ENCODE data around the gene ADA.

ADA gene

DNA sequence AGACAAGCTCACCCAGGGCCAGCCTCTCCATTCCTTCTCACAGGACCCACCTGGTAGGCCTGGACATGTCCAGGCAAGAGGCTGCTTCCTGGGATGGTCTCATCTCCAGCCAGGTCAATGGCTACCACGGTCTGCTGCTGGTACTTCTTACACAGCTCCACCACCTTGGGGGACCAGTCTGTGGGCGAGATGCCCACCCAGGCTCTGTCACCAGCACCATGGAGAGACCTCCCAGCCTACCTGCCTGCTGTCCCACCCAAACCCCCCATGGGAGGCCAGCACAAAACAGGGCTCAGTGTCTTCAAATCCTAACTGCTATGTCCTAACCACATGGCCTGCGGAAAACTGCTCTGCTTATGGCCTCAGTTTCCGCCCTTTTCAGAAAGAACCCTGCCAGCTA is 27.3 kb downstream of the ADA start:
- no peak for DNase-seq (ENCODE audit: low spot score)

DNA sequence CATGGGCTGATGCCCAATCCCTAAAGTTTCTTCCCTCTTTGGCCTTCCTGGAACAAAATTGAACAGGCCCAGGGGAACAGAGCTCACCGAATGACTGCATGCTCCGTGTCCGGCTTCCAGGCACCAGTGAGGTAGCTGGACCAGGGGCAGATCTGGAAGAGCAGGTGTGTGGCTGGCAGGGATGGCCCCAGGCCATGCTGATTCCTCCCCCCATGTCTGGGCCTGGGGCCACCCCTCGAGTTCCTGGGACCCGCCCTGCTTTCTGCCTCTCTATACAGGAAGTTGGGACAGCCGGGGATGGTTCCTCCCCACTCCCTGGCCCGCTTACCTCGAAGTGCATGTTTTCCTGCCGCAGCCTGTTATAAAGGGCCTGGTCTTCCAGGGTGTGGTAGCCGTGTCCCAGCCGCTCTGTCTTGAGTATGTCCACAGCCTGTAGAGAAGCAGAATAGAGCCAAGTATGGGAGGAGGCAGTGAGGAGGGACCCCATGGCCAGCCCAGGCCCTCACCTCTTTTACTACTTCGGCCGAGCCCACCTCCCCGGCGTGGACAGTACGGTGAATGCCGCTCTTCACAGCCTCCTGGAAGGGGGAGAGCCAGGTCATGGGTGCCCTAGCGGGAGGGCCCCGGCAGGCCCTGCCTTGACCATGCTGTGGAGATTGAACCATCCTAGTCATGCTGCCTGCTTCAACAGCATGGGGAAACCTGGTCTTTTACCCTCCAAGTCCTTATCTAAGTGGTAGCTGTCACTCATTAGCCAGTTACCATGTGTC is 28.8 kb downstream of the ADA start:
- no peak for DNase-seq (ENCODE audit: low spot score)

DNA sequence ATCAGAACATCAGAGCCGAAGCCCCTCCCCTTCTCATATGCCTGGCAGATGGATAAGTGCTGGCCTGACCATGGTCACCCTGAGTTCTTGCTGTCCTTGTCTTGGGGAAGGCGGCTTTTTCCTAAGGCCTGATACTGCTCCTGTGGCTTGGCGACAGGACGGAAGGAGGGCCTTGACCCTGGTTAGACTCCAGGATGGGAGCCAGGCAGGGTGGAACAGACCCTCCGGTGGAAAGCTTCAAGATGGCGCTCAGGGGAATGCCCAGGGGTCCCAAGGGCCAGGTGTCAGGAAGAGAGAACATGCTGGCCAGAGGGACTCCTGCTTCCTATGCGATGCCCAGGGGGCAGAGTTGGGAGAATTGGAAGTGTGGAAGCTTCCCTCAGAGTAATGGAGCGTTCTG is 29.6 kb downstream of the ADA start:
- DNase-seq (ENCODE audit: low spot score): no peak

DNA sequence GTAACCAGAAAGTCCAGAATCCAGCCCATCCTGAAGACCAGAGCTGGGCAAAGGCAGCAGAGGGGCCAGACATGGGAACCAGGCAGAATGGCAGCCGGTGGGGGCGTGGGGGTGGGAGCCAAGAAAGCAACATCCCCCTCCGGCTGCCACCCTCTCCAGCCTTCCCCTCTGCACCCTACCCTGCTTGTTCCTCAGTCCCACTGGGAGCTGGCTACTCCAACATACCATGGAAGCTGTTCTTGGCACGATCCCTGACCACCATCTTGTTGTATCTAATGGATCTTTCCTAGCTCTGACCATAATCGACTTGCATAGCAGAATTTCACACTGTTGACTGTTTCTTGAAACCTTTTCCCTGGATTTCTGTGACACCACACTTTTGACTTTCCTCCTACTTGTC is 30.2 kb downstream of the ADA start:
- DNase-seq (ENCODE audit: low spot score): no peak

DNA sequence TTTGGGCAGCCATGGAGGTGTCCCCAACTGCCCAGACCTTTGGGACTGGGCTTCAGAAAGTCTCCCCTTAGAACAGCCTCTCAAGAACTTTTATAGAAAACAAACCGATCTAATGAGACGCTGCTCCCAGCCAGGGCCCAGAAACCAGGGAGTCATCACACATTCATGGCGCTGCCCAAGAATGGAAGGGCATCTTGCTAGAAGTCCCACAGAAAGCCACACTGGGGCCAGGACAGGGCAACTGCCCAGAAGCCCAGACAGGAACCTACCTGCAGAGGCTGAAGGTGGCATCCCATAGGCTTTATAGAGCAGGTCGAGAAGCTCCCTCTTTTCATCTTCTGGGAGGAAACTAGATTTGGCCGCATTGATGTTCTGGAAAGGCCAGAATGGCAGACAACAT is 31.5 kb downstream of the ADA start:
- DNase-seq (ENCODE audit: low spot score): no peak

DNA sequence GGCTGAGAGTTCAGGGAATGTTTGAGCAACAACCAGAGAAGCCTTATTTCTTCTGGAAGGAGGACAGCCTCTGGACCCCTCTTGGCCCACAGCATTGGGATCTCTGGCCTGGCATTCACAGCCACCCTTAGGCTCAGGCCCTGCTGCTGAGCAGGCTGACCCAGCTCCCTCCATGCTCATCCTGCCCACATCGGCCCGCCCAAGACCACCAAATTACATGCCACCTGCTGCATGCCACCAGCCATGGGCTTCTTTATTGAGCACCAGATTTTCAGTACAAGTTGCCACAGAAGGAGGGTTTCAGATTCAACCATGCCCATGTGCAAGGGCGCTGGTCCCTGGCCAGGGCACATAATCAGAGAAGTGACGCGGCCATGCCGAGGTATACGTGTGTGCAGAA is 32.2 kb downstream of the ADA start:
- no peak for DNase-seq (ENCODE audit: low spot score)

DNA sequence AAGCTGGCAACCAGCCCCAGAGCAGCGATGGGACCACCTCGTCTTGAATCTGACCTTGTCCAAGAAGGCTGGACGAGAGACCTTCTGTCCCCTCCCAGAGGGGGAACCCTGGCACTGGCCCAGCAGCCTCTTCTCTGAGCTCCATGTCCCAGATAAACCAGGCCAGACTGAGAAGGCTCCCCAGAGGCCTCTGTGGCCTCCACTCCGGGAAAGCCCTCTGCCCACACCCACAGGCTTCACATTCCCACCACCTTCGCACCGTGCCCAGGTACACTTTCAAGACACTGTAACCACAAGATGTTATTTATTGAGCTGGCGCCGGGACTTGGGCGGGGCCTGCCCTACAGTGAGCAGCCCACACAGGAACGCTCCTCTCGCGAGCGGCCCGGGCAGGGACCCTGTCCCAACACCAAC is 33.2 kb downstream of the ADA start:
- DNase-seq (ENCODE audit: low spot score): no peak

DNA sequence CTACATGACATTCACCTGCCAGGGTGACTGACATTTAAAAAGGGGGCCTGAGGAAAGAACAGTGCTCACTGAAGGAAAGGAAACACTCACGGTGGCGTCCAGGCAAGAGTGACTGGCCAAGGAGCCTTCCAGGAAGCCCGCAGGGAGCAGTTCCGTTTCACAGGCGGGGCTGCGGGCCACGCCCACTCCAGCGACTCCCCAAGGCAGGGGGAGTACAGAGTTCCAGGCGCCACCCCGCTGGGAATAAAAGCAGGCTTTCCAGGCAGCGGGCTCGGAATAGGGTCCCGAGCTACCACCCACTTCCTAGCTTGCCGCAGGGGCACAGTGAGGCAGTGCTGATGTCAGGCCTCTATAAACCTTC is 34.9 kb downstream of the ADA start:
- no peak for DNase-seq (ENCODE audit: low spot score)

DNA sequence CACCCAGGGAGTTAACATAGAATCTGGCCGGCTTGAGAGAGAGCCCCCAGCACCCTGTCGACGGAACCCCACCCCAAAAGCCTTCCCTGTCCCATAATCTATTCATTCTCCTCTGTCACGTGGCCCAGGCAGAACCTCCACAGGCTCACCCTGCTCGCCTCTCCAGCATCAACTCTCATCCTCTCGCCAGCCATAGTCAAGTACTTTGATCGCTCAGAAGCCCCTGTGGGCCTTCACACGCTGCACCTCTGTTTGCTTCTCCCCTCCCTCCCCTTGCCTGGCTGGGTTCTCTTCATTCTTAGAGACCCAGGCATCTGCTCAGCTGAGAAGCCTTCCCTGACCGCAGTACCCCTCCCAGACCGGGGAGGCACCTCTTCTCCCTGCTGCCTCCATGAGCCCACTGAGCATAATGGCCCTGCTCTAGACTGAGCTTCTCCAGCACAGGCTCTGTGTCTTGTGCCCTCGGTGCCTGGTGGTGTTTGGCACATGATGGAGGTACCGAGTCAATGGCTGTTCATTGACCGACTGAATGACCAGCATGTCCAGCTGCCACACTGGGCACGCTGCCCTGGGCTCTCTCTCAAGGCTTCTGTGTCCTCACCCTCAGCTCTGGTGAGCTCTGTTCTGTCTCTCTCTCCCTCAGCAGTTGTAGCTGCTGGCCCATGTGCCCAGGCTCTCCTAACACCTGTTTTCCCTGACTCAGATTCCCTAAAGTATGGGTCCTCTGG is 35.5 kb downstream of the ADA start:
- peak; percentile 34 for DNase-seq (ENCODE audit: low spot score)

DNA sequence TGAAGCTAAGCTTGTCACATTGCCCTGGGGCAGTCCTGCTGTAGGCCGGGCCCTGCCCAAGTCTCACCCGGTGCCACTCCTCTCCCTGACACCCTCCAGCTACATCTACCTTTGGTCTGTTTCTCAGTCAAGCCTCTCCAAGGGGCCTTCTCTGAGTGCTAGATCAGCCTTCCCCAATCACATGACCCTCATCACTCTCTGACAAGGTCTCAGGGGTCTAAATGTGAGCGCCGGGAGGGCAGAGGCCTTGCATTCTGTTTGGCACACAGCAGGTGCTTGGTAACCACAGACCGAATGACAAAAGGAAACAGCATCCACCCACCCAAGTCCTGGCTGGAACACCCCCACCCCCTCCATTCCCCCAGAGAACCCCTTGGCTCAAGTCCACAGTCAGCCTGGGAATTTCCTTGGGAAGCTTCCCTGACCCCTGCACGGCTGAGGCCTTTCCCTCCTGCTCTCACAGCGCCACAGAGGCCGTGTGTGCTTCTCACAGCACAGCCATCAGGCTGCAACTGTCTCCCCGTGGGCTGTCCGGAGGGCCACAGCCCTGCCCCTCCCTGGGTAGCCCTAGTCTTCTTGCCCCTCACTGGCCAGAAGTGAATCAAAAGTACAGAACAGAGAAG is 36.2 kb downstream of the ADA start:
- no peak for DNase-seq (ENCODE audit: low spot score)

DNA sequence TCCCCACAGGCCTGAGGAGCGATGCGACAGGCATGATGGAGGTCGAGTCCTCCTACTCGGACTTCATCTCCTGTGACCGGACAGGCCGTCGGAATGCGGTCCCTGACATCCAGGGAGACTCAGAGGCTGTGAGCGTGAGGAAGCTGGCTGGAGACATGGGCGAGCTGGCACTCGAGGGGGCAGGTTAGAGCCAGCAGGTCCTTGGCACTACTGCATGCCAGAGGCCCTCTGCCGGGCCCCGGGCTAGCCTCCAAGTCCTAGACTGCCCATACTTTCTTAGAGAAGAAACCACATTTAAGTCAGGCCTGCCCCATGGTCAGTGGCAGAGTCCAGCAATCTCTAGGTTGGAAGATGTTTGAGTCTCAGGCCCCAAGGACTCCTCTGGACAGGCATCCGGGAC is 37.0 kb downstream of the ADA start:
- DNase-seq (ENCODE audit: low spot score): peak; percentile 21

DNA sequence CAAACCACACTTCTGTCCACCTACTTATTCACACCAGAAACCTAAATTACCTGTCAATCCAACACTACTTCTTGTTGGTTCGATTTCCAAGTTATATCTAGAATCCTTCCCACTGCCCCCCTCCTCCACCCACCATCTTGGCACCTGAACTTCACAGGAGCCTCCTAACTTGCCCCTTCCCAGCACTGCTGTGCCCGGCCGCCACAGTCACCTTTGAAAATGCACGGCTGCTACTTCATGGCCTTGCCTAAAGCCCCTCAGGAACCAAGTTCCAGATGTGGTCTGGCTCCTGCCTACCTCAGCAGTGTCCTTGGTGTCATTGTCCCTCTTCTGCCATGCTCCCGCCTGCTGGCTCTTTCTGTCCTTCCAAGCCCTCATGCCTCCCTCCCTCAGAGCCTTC is 37.9 kb downstream of the ADA start:
- DNase-seq (ENCODE audit: low spot score): no peak

DNA sequence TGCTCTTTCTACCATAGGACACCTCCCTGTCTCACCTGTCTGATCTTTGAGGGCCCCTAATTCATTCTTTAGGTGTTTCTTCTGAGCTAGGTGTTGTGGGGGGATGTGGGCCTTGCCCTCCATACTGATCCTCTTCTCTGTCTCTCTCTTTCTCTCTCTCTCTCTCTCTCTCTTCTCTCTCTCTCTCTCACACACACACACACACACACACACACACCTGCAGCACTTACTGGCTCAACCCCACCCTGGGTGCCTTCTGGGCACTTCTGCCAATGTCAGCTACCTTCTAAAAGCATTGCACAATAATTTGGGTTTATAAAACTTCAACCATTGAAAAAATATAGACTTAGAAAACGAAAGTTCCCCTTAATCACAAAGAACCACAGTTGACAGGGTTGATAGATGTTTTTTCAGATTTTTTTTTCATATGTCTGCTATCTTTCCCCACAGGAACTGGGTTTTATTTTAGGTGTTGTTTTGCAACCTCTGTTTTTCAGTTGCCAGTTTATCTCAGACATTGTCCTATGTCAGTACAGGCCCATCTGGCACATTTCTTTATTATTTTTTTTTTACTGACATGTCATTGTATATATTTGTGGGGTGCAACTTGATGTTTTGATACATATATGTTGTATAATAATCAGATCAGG is 41.1 kb downstream of the ADA start:
- DNase-seq (ENCODE audit: low spot score): no peak

DNA sequence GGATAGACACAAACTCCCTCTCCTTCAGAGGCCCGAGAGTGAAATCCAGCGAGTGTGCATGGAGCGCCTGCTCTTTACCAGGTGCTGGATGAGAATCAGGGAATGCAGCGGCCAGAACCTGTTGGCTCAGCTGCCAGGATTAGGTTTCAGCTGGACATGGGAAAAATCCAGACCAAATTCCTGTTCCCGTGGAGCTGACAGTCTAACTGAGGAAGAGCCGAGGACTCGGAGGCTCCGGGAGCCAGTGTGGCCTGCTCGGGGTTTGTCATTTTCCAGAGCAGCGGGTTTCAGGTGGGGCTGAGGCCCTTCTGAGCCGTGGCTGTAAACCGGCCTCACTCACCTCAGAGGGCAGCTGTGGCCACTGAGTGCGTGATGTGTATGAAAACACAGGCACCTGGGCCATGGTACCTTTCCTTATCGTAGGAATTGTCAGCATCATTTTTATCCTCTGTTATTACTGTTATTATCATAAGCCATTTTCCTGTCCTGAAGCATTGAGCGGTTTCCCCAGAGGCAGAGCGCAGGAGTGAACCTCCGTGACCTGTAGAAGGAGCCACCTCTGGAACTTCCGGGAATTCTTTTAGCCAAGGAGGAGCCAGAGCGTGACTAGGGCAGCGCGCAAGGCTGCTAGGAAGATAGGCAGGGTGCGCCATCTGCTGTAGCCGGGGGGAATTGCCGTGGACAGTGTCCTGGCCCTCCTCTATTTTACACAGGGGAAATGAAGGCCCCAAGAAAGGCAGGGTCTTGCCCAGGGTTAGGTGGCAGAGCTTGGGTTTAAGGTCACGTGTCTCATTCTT is 41.8 kb downstream of the ADA start:
- peak; percentile 91 for DNase-seq (ENCODE audit: low spot score)

DNA sequence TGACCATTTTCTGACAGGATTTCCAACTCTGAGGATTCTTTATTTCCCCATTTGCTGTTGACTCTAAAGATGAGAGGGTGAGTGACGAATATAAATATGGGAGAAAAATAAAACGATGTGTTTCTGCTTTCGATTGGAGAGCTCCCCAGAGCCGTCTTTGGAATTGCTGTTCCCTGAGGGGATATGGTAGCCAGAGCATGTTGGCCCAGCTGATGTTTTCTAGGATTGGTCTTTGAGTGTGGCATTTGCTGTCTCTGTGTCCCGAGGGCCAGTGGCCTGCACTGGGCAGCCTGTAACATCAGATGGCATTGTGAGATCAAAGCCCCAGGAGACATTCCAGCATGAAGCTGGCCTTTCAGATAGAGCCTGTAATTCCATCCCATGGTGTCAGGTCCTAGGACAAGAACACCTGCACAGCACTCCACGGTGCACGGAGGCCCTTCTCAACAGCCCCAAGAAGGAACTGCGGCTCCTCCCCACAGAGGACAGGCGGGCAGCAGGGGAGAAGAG is 42.4 kb downstream of the ADA start:
- DNase-seq (ENCODE audit: low spot score): peak; percentile 12

DNA sequence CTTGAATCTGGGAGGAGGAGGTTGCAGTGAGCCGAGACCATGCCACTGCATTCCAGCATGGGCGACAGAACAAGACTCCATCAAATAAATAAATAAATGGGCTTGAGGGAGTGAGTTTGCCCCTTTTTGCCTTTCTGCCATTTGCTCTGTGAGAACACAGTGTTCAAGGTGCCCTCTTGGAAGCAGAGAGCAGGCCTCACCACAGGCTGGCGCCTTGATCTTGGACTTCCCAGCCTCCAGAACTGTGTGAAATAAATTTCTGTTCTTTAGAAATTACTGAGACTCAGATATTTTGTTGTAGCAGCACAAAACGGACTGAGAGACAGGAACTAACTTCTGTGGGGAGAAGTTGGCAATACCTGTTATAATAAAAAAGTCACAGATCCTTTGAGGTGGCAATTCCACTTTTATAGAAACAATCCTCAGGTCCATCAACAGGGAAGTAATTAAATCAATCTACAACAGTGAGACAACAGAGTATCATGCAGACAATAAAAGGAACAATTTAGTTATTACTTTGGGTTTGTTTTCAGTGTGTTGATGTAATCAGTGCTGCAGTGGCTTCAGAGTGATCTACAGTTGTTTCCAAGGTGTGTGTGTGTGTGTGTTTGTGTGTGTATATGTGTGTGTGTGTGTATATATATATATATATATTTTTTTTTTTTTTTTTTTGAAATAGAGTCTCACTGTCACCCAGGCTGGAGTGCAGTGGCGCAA is 44.6 kb downstream of the ADA start:
- DNase-seq (ENCODE audit: low spot score): no peak

DNA sequence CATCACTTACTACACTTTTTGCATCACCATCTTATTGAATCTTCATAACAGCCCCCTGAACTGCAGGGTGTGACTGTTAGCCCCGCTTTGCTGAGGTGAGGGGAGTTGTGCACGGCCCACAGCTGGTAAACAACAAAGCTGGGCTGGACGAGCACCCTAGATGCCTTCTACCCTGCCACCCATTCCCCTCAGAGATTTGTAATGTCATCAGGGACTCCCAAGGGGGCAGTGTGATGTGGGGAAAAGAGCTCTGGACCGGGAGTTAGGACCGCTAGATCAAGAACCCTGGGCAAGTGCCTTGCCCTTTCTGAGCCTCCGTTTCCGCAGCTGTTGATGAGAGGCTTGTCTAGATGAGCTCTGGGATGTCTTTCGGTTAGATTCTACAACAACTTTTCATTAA is 48.2 kb downstream of the ADA start:
- no peak for DNase-seq (ENCODE audit: low spot score)

DNA sequence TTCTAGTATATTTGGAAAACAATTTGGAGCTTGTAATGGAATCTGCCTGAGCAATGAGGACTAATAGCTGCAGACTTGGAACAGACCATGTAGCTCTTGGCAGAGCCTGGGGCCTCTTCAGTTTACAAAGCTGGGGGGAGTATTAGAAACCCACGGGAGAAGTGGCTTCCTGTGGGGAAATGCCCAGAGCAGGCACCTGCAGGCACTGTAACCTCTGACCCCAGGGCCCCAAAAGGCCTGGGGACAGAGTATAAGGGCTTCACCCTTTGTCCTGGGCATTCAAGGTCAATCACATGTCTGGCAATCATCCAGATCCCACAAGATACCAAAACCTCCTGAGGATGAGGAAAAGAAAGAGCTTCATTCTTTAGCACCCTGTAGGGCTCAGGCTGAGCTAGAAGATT is 49.7 kb downstream of the ADA start:
- no peak for DNase-seq (ENCODE audit: low spot score)

DNA sequence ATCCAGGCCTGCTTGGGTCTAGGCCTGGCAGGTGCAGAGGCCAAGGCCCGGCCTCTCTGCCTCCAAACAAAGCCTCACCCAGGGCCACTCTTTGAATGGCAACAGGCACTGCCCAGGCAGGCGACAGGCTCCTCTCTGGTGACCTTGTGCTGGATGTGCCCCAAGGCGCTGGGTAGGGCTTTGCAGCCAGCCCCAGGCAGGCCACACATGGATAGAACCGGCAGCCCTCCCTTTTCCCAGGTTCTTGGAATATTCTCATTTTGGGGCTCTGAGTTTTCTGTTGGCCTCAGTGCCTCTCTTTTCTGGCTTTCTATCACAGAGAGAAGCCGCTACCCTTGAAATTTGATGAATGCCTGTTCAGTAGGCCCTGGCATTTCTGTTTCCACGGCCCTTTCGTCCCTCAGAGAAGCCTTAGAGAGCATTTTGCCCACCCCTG is 50.2 kb downstream of the ADA start:
- no peak for DNase-seq (ENCODE audit: low spot score)

DNA sequence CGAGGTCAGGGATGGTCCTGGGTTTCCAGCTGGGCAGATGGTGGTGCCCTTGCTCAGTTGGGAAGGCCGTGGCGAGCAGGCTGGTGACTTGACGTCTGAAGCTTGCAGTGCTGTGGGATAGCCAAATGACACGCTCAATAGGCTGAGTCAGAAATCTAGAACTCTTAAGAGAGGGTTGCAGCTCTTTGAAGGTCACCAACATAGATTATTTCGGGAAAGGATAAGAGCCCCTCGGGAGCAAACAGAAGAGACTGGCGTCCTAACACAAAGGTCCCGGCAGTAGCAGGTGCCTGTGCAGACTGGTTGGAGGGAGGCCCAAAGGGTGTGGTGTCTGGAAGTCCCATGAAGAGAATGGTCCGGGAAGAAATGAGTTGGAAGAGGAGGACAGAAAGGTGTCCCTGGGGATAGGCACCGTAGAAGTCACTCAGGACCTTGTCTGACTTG is 50.7 kb downstream of the ADA start:
- no peak for DNase-seq (ENCODE audit: low spot score)

DNA sequence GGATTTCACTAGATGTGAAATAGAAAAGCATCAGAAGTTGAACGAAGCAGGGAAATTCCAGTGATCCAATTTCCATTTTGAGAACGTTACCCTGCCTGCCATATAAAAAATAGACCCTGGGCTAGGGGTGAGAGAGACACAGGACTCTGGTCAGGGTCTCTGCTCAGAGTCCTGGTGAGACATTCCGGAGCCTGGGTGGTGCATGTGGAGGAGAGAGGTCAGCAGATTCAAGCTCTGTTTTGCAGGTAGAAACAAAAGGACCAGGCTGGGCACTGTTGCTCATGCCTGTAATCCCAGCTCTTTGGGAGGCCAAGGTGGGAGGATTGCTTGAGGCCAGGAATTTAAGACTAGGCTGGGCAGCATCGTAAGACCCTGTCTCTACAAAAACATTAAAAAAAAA is 51.2 kb downstream of the ADA start:
- no peak for DNase-seq (ENCODE audit: low spot score)

All from cerebellar cortex (tissue), 1 donor.